Panc1 (cell line): ENCODE results near the gene FREM1.

Experiments
- CTCF ChIP-seq: fragments of 450-650 bp; IDR thresholded peaks from 2 replicates; pipeline ENCODE4 v1.5.1; 2017; ENCODE audit warnings: mild to moderate bottlenecking
- POLR2AphosphoS5 ChIP-seq: IDR thresholded peaks from 2 replicates; pipeline ENCODE4 v1.6.1; 2012; ENCODE audit warnings: mild to moderate bottlenecking, low read depth, low read length, moderate library complexity
- REST ChIP-seq, 2 experiments: IDR thresholded peaks; 2 replicates each; pipeline ENCODE4 v1.6.1; 2011 to 2012; ENCODE audit warnings: low read depth in 2 of 2, control low read depth in 1 of 2, low read length in 1 of 2, mild to moderate bottlenecking in 1 of 2, moderate library complexity in 1 of 2; ENCODE audit not compliant: insufficient read depth in 1 of 2
- SIN3A ChIP-seq: IDR thresholded peaks from 2 replicates; pipeline ENCODE4 v1.6.1; 2012; ENCODE audit warnings: low read depth, mild to moderate bottlenecking, low read length, moderate library complexity, borderline replicate concordance; ENCODE audit not compliant: insufficient read depth
- TCF7L2 ChIP-seq: IDR thresholded peaks from 2 replicates; pipeline ENCODE4 v1.6.1; 2011; ENCODE audit warnings: mild to moderate bottlenecking, low read depth, low read length, inconsistent platforms

- TF ChIP-seq POLR2AphosphoS5 (no peak), SIN3A (no peak), CTCF (no peak), REST (IDR thresholded peaks at IDR 0.05; ENCODE audit: insufficient read depth in 1 of 2, low read depth in 2 of 2, low read length in 1 of 2) (no peak), TCF7L2 (no peak)
These were observed 168.9 kb downstream of the FREM1 start for GRCh38 chr9:14741369-14741768.
